HCT116 (cell line): ENCODE results near the gene TMEM271. TPM values are rescaled to one million over a fixed set of nuclear protein-coding genes. Genes with fewer than 3 reads are reported as not detected.

Experiments used
- ATAC-seq: fragments of 200-7000 bp; cut with Tn5 transposase; 2 replicates; pipeline ENCODE4 v1.9.1; 2020; ENCODE audit warnings: mild to moderate bottlenecking, moderate library complexity
- BruUV-seq: library from RNA; stranded (reverse); fragments of 400-500 nt; replicated peaks from 2 replicates; lab custom pipeline; 2021; lab: Mats Ljungman, UMichigan
- CTCF ChIA-PET: fragments of 300-600 bp; sonication (Branson Sonifier 250); formaldehyde crosslinking; loops from one replicate; lab custom pipeline; 2021; ENCODE audit warnings: antibody characterized with exemption; lab: Charles Lee
- POLR2A ChIA-PET: fragments of 300-600, 350-600 bp; sonication (Branson Sonifier 250); formaldehyde crosslinking; loops from one replicate; lab custom pipeline; 2021; ENCODE audit warnings: antibody characterized with exemption; lab: Charles Lee
- RAD21 ChIA-PET, 2 experiments: fragments of 300-600 bp; sonication (Branson Sonifier 250); formaldehyde crosslinking; loops; one replicate each; lab custom pipeline; 2023; ENCODE audit warnings: low total read pairs in 2 of 2; ENCODE audit not compliant: uncharacterized antibody in 2 of 2, unreplicated experiment in 2 of 2, low non-redundant PET in 1 of 2; lab: Charles Lee
- DNase-seq: peaks from one replicate; pipeline ENCODE4 v3.0.0-alpha.2; 2010; ENCODE audit warnings: low read depth, low spot score
- H2AFZ ChIP-seq: fragments of 200-600 bp; shearing (Covaris generic), sonication (generic); 2 replicates; pipeline ENCODE4 v1.6.1; 2017; ENCODE audit warnings: low read depth, mixed run types, mixed read lengths, antibody characterized with exemption, low read length; ENCODE audit not compliant: poor library complexity, severe bottlenecking
- H3K27ac ChIP-seq: 2 replicates; pipeline ENCODE4 v1.5.1; 2012; ENCODE audit warnings: low read depth, low read length
- H3K27me3 ChIP-seq: fragments of 200-600 bp; sonication (generic); 2 replicates; pipeline ENCODE4 v1.6.1; 2016; ENCODE audit warnings: mixed run types, low read length, mixed read lengths; ENCODE audit not compliant: insufficient read depth
- H3K36me3 ChIP-seq, 2 experiments: fragments of 200-500 bp in 1 of 2; fragments of 200-600 bp in 1 of 2; sonication (Bioruptor generic) in 1 of 2; sonication (generic) in 1 of 2; 2 replicates each; pipeline versions ENCODE4 v1.5.1 to v1.6.1; 2014 to 2016; ENCODE audit warnings: low read length in 2 of 2, inconsistent platforms in 1 of 2, mixed read lengths in 1 of 2, mixed run types in 1 of 2; ENCODE audit not compliant: insufficient read depth in 2 of 2, control insufficient read depth in 1 of 2
- H3K4me1 ChIP-seq, 2 experiments: fragments of 200-600 bp in 1 of 2; sonication (generic) in 1 of 2; 2 replicates each; pipeline versions ENCODE4 v1.5.1 to v1.6.1; 2012 to 2017; ENCODE audit warnings: low read length in 2 of 2, inconsistent platforms in 1 of 2, mild to moderate bottlenecking in 1 of 2, mixed read lengths in 1 of 2, mixed run types in 1 of 2, moderate library complexity in 1 of 2; ENCODE audit not compliant: insufficient read depth in 2 of 2, control insufficient read depth in 1 of 2
- H3K4me2 ChIP-seq: fragments of 200-600 bp; sonication (generic); 2 replicates; pipeline ENCODE4 v1.6.1; 2017; ENCODE audit warnings: mixed run types, low read length, mixed read lengths
- H3K4me3 ChIP-seq, 2 experiments: fragments of 200-600 bp in 1 of 2; sonication (generic) in 1 of 2; replicated peaks in 1 of 2; 2 replicates each; pipeline ENCODE4 v1.5.1; 2011 to 2016; ENCODE audit warnings: low read length in 2 of 2, control low read depth in 1 of 2, low read depth in 1 of 2, mild to moderate bottlenecking in 1 of 2, mixed read lengths in 1 of 2, mixed run types in 1 of 2
- H3K79me2 ChIP-seq: fragments of 200-600 bp; sonication (generic); 2 replicates; pipeline ENCODE4 v1.6.1; 2017; ENCODE audit warnings: mild to moderate bottlenecking, mixed run types, low read length, moderate library complexity, mixed read lengths; ENCODE audit not compliant: insufficient read depth
- H3K9ac ChIP-seq: fragments of 200-600 bp; sonication (generic); 2 replicates; pipeline ENCODE4 v1.6.1; 2016; ENCODE audit warnings: low read length, mixed read lengths
- H3K9me2 ChIP-seq: fragments of 200-600 bp; sonication (generic), shearing (Covaris generic); 2 replicates; pipeline ENCODE4 v1.6.1; 2017; ENCODE audit warnings: mixed run types, mild to moderate bottlenecking, moderate library complexity; ENCODE audit not compliant: insufficient read depth
- H3K9me3 ChIP-seq, 2 experiments: fragments of 200-500 bp in 1 of 2; fragments of 200-600 bp in 1 of 2; sonication (Bioruptor generic) in 1 of 2; sonication (generic) in 1 of 2; 2 replicates each; pipeline ENCODE4 v1.6.1; 2014 to 2017; ENCODE audit warnings: low read length in 2 of 2, mixed read lengths in 2 of 2, inconsistent platforms in 1 of 2, low read depth in 1 of 2, mild to moderate bottlenecking in 1 of 2, mixed run types in 1 of 2, moderate library complexity in 1 of 2; ENCODE audit not compliant: control insufficient read depth in 1 of 2, insufficient read depth in 1 of 2
- H4K20me1 ChIP-seq: fragments of 200-600 bp; sonication (generic), shearing (Covaris generic); 2 replicates; pipeline ENCODE4 v1.6.1; 2017; ENCODE audit warnings: mixed run types, mild to moderate bottlenecking, moderate library complexity; ENCODE audit not compliant: insufficient read depth
- CBX3 ChIP-seq: IDR thresholded peaks from 2 replicates; pipeline ENCODE4 v1.6.1; 2012; ENCODE audit warnings: low read depth
- CEBPB ChIP-seq: IDR thresholded peaks from 2 replicates; pipeline ENCODE4 v1.6.1; 2012; ENCODE audit warnings: low read depth
- CTCF ChIP-seq, 3 experiments: fragments of 200-600 bp in 1 of 3; sonication (generic) in 1 of 3; IDR thresholded peaks in 2 of 3; conservative IDR thresholded peaks in 1 of 3; 2 replicates each; pipeline ENCODE4 v1.5.1; 2012 to 2017; ENCODE audit warnings: low read depth in 2 of 3, low read length in 2 of 3, antibody characterized with exemption in 1 of 3, borderline replicate concordance in 1 of 3, control low read depth in 1 of 3, mild to moderate bottlenecking in 1 of 3, mixed read lengths in 1 of 3, mixed run types in 1 of 3, moderate library complexity in 1 of 3; ENCODE audit not compliant: insufficient read depth in 1 of 3
- EGR1 ChIP-seq: IDR thresholded peaks from 2 replicates; pipeline ENCODE4 v1.6.1; 2012; ENCODE audit warnings: low read depth
- ELF1 ChIP-seq: IDR thresholded peaks from 2 replicates; pipeline ENCODE4 v1.6.1; 2012; ENCODE audit warnings: low read depth, borderline replicate concordance
- EZH2 ChIP-seq: fragments of 200-600 bp; sonication (generic); IDR thresholded peaks from 2 replicates; pipeline ENCODE4 v1.6.1; 2017; ENCODE audit warnings: antibody characterized with exemption, mixed run types
- EZH2phosphoT487 ChIP-seq: fragments of 200-600 bp; IDR thresholded peaks from 2 replicates; pipeline ENCODE4 v1.6.1; 2018; ENCODE audit warnings: antibody characterized with exemption, borderline replicate concordance
- FOSL1 ChIP-seq: IDR thresholded peaks from 2 replicates; pipeline ENCODE4 v1.6.1; 2012; ENCODE audit warnings: low read depth
- JUND ChIP-seq: IDR thresholded peaks from 2 replicates; pipeline ENCODE4 v1.6.1; 2012
- MAX ChIP-seq: IDR thresholded peaks from 2 replicates; pipeline ENCODE4 v1.6.1; 2012
- POLR2A ChIP-seq: IDR thresholded peaks from 2 replicates; pipeline ENCODE4 v1.7.0; 2011; ENCODE audit warnings: borderline replicate concordance; ENCODE audit not compliant: insufficient read depth, insufficient read length; ENCODE audit errors: extremely low read depth
- POLR2AphosphoS5 ChIP-seq: IDR thresholded peaks from 2 replicates; pipeline ENCODE4 v1.6.1; 2011; ENCODE audit warnings: mild to moderate bottlenecking, low read depth, low read length, moderate library complexity
- RAD21 ChIP-seq: IDR thresholded peaks from 2 replicates; pipeline ENCODE4 v1.6.1; 2012; ENCODE audit warnings: low read depth, mild to moderate bottlenecking
- SIN3A ChIP-seq: IDR thresholded peaks from 2 replicates; pipeline ENCODE4 v1.6.1; 2012; ENCODE audit warnings: low read depth
- SP1 ChIP-seq: IDR thresholded peaks from 2 replicates; pipeline ENCODE4 v1.6.1; 2012; ENCODE audit warnings: low read depth
- TCF7L2 ChIP-seq: IDR thresholded peaks from 2 replicates; pipeline ENCODE4 v1.7.0; 2011; ENCODE audit warnings: borderline replicate concordance, inconsistent platforms; ENCODE audit not compliant: insufficient read depth, insufficient read length; ENCODE audit errors: extremely low read depth
- YY1 ChIP-seq: IDR thresholded peaks from 2 replicates; pipeline ENCODE4 v1.6.1; 2011; ENCODE audit warnings: low read length, low read depth, moderate library complexity, mild to moderate bottlenecking; ENCODE audit not compliant: insufficient replicate concordance; ENCODE audit errors: extremely low read depth
- ZBTB33 ChIP-seq: IDR thresholded peaks from 2 replicates; pipeline ENCODE4 v1.6.1; 2011; ENCODE audit warnings: mild to moderate bottlenecking, low read length, moderate library complexity; ENCODE audit not compliant: insufficient replicate concordance; ENCODE audit errors: extremely low read depth
- ZFX ChIP-seq: fragments of 450-650 bp; IDR thresholded peaks from 2 replicates; pipeline ENCODE4 v1.6.1; 2017
- intact Hi-C: fragments of 100-400 bp; cut with micrococcal nuclease; formaldehyde crosslinking; loops from 2 replicates; pipeline ENCODE4 v1.10.0; 2022
- total RNA-seq: library from RNA; stranded (reverse); gene quantifications from one replicate; pipeline ENCODE4 v1.2.1, GENCODE V29; 2021; ENCODE audit not compliant: unreplicated experiment

The TMEM271 gene
- total RNA-seq, 1 experiment from 2014 or later = not detected

- H3K4me1 ChIP-seq = peaks cover 9% of the 10 kb centered on the region in 2 experiments; a peak in 3 of 4 replicates
- H3K27me3 ChIP-seq = no peaks in the 10 kb centered on the region
- ATAC-seq (no peak), DNase-seq (no peak)
- H3K4me3 ChIP-seq = no peak overlapping the region
- RAD21 ChIA-PET = no interaction called here
- H4K20me1 ChIP-seq = no peaks in the 10 kb centered on the region
- no peaks in the 10 kb centered on the region for H3K9me2 ChIP-seq
- H2AFZ ChIP-seq = no peak overlapping the region
- no peaks in the 10 kb centered on the region for H3K36me3 ChIP-seq
- no peak overlapping the region for H3K9ac ChIP-seq
- TF ChIP-seq CEBPB (no peak), JUND (no peak), CTCF (IDR thresholded peaks at IDR 0.05 in 2 of 3, conservative IDR thresholded peaks at IDR 0.05 in 1 of 3; ENCODE audit: borderline replicate concordance in 1 of 3, insufficient read depth in 1 of 3, low read depth in 2 of 3, low read length in 2 of 3) (no peak), POLR2A (no peak), CBX3 (no peak), RAD21 (no peak), SIN3A (no peak), ZFX (no peak), ELF1 (no peak), FOSL1 (no peak), SP1 (no peak), MAX (no peak), POLR2AphosphoS5 (no peak), EGR1 (no peak), TCF7L2 (no peak), ZBTB33 (no peak), YY1 (no peak), EZH2phosphoT487 (no peak), EZH2 (no peak)
- intact Hi-C loops = loop anchor here (10.0 kb wide), 1 partner anchor 375 kb away; the partner anchor contains the start of gene IDUA
- no TSS peak for BruUV-seq
- no peak overlapping the region for H3K4me2 ChIP-seq
- CTCF ChIA-PET = no interaction called here
- no peaks in the 10 kb centered on the region for H3K79me2 ChIP-seq
- no peak overlapping the region for H3K27ac ChIP-seq
- POLR2A ChIA-PET = no interaction called here
- H3K9me3 ChIP-seq = no peaks in the 10 kb centered on the region
Measured at GRCh38 chr4:609400-610050, 33.4 kb upstream of the TMEM271 start.
